ENCODE data around the gene PTPRM. TPM values are rescaled to one million over a fixed set of nuclear protein-coding genes. Genes with fewer than 3 reads are reported as not detected.

The PTPRM gene
- total RNA-seq, 4 donors from 2014 or later: 22.5 to 92.5 (median 39.2) TPM

DNA sequence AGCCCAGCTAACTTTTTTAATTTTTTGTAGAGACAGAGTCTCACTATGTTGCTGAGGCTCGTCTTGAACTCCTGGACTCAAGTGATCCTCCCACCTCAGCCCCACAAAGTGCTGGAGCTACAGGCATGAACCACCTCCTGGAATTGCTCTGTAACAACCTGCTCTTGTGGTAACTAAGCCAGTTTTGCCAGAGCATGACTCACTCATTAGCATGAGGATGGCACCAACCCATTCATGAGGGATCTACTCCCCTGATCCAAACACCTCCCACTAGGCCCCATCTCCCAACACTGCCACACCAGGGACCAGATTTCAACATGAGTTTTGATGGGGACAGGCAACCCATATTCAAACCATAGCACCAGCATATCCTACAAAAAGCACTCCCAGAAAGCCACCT, 693.2 kb downstream of the PTPRM start:
- Histone ChIP-seq H3K4me3 (no peak overlapping the region), H3K4me1 (no peaks in the 10 kb centered on the region), H3K27me3 (no peaks in the 10 kb centered on the region), H3K27ac (no peak overlapping the region), H3K36me3 (no peaks in the 10 kb centered on the region), H3K9me3 (no peaks in the 10 kb centered on the region)
- in situ Hi-C loops (cut with MboI; ENCODE audit: low pct_ligation_motif_present in 1 of 4, low pct_unique_long_range_greater_than_20kb in 1 of 4, low sequenced_read_pairs in 3 of 4) (no loop called here), intact Hi-C loops (cut with DNase I; ENCODE audit: low total_unique reads) (no loop called here)
- 81% methylated on average over 1 of the region's 1 CpG; no CpG with 5 or more reads in 1 of the 2 donors for WGBS, 2 donors (ENCODE audit: low coverage in 1 of 2)
- DNase-seq: no peak
- TF ChIP-seq, protein P1, sequence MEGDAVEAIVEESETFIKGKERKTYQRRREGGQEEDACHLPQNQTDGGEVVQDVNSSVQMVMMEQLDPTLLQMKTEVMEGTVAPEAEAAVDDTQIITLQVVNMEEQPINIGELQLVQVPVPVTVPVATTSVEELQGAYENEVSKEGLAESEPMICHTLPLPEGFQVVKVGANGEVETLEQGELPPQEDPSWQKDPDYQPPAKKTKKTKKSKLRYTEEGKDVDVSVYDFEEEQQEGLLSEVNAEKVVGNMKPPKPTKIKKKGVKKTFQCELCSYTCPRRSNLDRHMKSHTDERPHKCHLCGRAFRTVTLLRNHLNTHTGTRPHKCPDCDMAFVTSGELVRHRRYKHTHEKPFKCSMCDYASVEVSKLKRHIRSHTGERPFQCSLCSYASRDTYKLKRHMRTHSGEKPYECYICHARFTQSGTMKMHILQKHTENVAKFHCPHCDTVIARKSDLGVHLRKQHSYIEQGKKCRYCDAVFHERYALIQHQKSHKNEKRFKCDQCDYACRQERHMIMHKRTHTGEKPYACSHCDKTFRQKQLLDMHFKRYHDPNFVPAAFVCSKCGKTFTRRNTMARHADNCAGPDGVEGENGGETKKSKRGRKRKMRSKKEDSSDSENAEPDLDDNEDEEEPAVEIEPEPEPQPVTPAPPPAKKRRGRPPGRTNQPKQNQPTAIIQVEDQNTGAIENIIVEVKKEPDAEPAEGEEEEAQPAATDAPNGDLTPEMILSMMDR (IDR thresholded peaks at IDR 0.05): no peak
- TF ChIP-seq POLR2AphosphoS5 (IDR thresholded peaks at IDR 0.05) (no peak), POLR2A (IDR thresholded peaks at IDR 0.05) (no peak), EP300 (IDR thresholded peaks at IDR 0.05; ENCODE audit: low read depth) (no peak)

DNA sequence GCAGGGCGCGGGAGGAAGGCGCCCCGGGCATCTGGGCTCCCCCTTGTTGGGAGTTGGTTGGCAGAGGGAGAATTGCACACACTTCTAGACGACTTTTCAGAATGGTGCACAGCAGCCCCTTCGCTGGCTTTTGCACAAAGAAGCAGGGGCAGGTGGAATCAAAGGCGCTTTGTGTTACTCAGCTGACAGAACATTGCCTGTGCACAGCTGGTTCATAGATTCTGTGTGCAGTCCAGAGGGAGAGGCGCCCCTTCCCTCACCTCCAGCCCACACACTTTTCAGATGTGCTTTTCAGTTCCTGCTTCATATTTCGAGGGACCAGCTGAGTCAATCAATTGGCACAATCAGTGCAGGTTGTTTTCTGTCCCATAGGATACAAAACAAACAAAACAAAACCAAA, 693.7 kb downstream of the PTPRM start:
- DNase-seq: no peak
- no peak for TF ChIP-seq POLR2A (IDR thresholded peaks at IDR 0.05)
- no peak overlapping the region for H3K27ac ChIP-seq
- H3K27me3 ChIP-seq: no peaks in the 10 kb centered on the region
- H3K36me3 ChIP-seq: no peaks in the 10 kb centered on the region
- H3K4me3 ChIP-seq: no peak overlapping the region
- WGBS, 2 donors (ENCODE audit: low coverage in 1 of 2): 85 to 94% methylated on average over 3 to 9 of the region's 9 CpGs
- no peaks in the 10 kb centered on the region for H3K9me3 ChIP-seq
- in situ Hi-C loops (cut with MboI; ENCODE audit: low pct_ligation_motif_present in 1 of 4, low pct_unique_long_range_greater_than_20kb in 1 of 4, low sequenced_read_pairs in 3 of 4) (no loop called here), intact Hi-C loops (cut with DNase I; ENCODE audit: low total_unique reads) (no loop called here)
- no peaks in the 10 kb centered on the region for H3K4me1 ChIP-seq

DNA sequence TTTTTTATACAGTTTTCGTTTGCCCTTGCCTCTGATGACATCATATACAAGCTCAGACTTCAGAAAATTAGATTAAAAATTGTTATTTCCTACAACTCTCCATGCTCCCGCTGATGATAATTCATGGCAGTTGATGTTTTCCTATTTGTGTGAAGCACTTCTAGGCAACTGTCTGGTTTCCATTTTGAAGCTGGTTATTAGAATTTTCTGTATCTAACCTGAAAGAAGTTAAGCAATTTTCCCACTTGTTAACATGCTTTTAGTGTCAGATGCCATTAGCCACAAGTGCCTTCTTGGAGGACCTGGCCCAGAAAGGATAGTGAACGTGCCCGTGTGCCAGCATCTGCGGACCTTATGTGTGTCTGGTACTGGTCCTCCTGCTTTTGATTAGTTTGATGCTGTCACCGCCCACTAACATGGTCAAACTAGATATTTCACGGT, 694.6 kb downstream of the PTPRM start:
- no peak for DNase-seq
- TF ChIP-seq POLR2A (IDR thresholded peaks at IDR 0.05) (no peak), EP300 (IDR thresholded peaks at IDR 0.05; ENCODE audit: low read depth) (no peak)
- TF ChIP-seq, protein P1 (IDR thresholded peaks at IDR 0.05): no peak
- Histone ChIP-seq H3K27me3 (no peaks in the 10 kb centered on the region), H3K27ac (no peak overlapping the region), H3K9me3 (no peaks in the 10 kb centered on the region), H3K36me3 (no peaks in the 10 kb centered on the region), H3K4me1 (no peaks in the 10 kb centered on the region), H3K4me3 (no peak overlapping the region)
- in situ Hi-C loops (cut with MboI; ENCODE audit: low pct_ligation_motif_present in 1 of 4, low pct_unique_long_range_greater_than_20kb in 1 of 4, low sequenced_read_pairs in 3 of 4) (no loop called here), intact Hi-C loops (cut with DNase I; ENCODE audit: low total_unique reads) (no loop called here)
- 70 to 89% methylated on average over 4 to 7 of the region's 7 CpGs for WGBS, 2 donors (ENCODE audit: low coverage in 1 of 2)

DNA sequence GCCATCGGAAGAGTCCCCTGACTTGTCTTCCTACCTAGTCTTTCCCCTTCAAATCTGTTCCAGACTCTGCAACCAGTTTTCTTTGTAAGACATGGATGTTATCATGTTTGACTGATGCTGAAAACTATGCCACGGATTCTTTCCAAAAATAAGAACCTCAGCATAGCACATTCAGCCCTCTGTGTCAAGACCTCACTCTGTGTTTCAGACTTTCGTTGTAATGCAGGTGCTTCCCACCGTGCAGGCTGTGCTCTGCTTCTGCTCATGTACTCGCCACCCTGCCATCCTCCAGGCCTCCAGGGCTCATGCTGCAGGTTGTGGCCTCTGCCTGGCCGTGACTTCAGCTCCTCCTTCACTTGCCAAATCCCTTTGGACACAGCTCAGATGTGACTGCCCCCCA, 695.1 kb downstream of the PTPRM start:
- in situ Hi-C loops (cut with MboI; ENCODE audit: low pct_ligation_motif_present in 1 of 4, low pct_unique_long_range_greater_than_20kb in 1 of 4, low sequenced_read_pairs in 3 of 4) (no loop called here), intact Hi-C loops (cut with DNase I; ENCODE audit: low total_unique reads) (no loop called here)
- Histone ChIP-seq H3K27ac (no peak overlapping the region), H3K4me3 (no peak overlapping the region), H3K27me3 (no peaks in the 10 kb centered on the region), H3K36me3 (no peaks in the 10 kb centered on the region), H3K9me3 (no peaks in the 10 kb centered on the region), H3K4me1 (no peaks in the 10 kb centered on the region)
- TF ChIP-seq POLR2A (IDR thresholded peaks at IDR 0.05): no peak
- no peak for TF ChIP-seq POLR2AphosphoS5 (IDR thresholded peaks at IDR 0.05)
- TF ChIP-seq EP300 (IDR thresholded peaks at IDR 0.05; ENCODE audit: low read depth): no peak
- TF ChIP-seq, protein P1 (IDR thresholded peaks at IDR 0.05): no peak
- WGBS, 2 donors (ENCODE audit: low coverage in 1 of 2): 63 to 70% methylated on average over 2 to 6 of the region's 6 CpGs
- DNase-seq: no peak

DNA sequence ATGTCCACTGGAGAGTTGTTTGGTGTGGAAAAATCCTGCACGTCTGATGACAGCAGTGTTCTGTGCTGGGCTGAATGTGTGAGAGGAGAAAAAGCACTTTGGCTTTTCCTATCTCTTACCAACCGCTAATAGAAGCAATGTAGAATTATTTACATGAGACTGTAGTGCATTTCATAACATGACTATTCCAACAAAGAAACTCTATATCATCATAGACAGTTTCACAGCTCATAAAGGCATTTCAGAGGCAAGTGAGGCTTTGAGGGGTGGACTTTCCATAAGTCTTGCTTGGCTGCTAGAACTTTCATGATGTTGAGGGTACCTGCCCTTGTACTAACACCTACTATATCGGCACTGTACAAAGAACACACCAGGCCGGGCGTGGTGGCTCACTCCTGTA, 697.0 kb downstream of the PTPRM start:
- in situ Hi-C loops (cut with MboI; ENCODE audit: low pct_ligation_motif_present in 1 of 4, low pct_unique_long_range_greater_than_20kb in 1 of 4, low sequenced_read_pairs in 3 of 4): no loop called here
- Histone ChIP-seq H3K27me3 (no peaks in the 10 kb centered on the region), H3K4me3 (no peak overlapping the region), H3K4me1 (no peaks in the 10 kb centered on the region), H3K9me3 (no peaks in the 10 kb centered on the region), H3K36me3 (no peaks in the 10 kb centered on the region), H3K27ac (no peak overlapping the region)
- no peak for DNase-seq
- TF ChIP-seq POLR2A (IDR thresholded peaks at IDR 0.05) (no peak), POLR2AphosphoS5 (IDR thresholded peaks at IDR 0.05) (no peak), EP300 (IDR thresholded peaks at IDR 0.05; ENCODE audit: low read depth) (no peak)
- TF ChIP-seq, protein P1 (IDR thresholded peaks at IDR 0.05): no peak
- intact Hi-C loops (cut with DNase I; ENCODE audit: low total_unique reads): no loop called here
- 83 to 86% methylated on average over 1 to 5 of the region's 5 CpGs for WGBS, 2 donors (ENCODE audit: low coverage in 1 of 2)
